Measurements from ENCODE around the gene OR52N1.

DNA sequence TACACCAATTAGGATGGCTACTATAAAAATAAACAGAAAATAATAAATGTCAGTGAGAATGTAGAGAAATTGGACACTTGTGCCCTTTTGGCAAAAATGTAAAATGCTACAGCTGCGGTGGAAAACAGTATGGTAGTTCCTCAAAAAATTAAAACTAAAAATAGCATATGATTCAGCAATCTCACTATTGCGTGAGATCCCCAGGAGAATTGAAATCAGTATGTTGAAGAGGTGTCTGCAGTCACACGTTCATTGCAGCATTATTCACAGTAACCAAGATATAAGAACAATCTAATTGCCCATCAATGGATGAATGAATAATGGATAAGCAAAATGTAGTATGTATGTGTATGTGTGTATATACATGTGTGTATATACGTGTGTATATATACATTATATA, 24.5 kb upstream of the OR52N1 start:
- TF ChIP-seq, protein P1, sequence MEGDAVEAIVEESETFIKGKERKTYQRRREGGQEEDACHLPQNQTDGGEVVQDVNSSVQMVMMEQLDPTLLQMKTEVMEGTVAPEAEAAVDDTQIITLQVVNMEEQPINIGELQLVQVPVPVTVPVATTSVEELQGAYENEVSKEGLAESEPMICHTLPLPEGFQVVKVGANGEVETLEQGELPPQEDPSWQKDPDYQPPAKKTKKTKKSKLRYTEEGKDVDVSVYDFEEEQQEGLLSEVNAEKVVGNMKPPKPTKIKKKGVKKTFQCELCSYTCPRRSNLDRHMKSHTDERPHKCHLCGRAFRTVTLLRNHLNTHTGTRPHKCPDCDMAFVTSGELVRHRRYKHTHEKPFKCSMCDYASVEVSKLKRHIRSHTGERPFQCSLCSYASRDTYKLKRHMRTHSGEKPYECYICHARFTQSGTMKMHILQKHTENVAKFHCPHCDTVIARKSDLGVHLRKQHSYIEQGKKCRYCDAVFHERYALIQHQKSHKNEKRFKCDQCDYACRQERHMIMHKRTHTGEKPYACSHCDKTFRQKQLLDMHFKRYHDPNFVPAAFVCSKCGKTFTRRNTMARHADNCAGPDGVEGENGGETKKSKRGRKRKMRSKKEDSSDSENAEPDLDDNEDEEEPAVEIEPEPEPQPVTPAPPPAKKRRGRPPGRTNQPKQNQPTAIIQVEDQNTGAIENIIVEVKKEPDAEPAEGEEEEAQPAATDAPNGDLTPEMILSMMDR (IDR thresholded peaks at IDR 0.05): no peak
- no peak for TF ChIP-seq EP300 (IDR thresholded peaks at IDR 0.05)
- TF ChIP-seq POLR2A (IDR thresholded peaks at IDR 0.05): no peak
- TF ChIP-seq POLR2AphosphoS5 (IDR thresholded peaks at IDR 0.05): no peak

Data from sigmoid colon (tissue), 4 donors.